OCI-LY1 (cell line): ENCODE measurements around the gene PPP2R2B.

ENCODE experiments used
- H2AFZ ChIP-seq: fragments of 200-600 bp; sonication (generic), shearing (Covaris generic); 2 replicates; pipeline ENCODE4 v1.6.0; 2014; ENCODE audit warnings: antibody characterized with exemption, mild to moderate bottlenecking, low read length
- H3F3A ChIP-seq: fragments of 200-600 bp; sonication (generic), shearing (Covaris generic); 2 replicates; pipeline ENCODE4 v1.6.0; 2014; ENCODE audit warnings: mild to moderate bottlenecking, antibody characterized with exemption, low read length, moderate library complexity; ENCODE audit not compliant: insufficient read depth
- H3K27ac ChIP-seq: fragments of 200-600 bp; sonication (generic); 2 replicates; pipeline ENCODE4 v1.5.1; 2014; ENCODE audit warnings: low read length, mixed run types, mild to moderate bottlenecking, low read depth; ENCODE audit not compliant: poor library complexity, severe bottlenecking
- H3K27me3 ChIP-seq: fragments of 200-600 bp; sonication (generic); 2 replicates; pipeline ENCODE4 v1.6.0; 2014; ENCODE audit warnings: antibody characterized with exemption, mild to moderate bottlenecking, low read length, moderate library complexity; ENCODE audit not compliant: insufficient read depth
- H3K36me3 ChIP-seq: fragments of 200-600 bp; sonication (generic); 2 replicates; pipeline ENCODE4 v1.6.1; 2014; ENCODE audit warnings: mild to moderate bottlenecking, antibody characterized with exemption, low read length, moderate library complexity, mixed read lengths; ENCODE audit not compliant: insufficient read depth
- H3K4me1 ChIP-seq: fragments of 200-600 bp; sonication (generic); 2 replicates; pipeline ENCODE4 v1.5.1; 2014; ENCODE audit warnings: mild to moderate bottlenecking, low read length, moderate library complexity; ENCODE audit not compliant: insufficient read depth, severe bottlenecking
- H3K4me2 ChIP-seq: fragments of 200-600 bp; sonication (generic), shearing (Covaris generic); 2 replicates; pipeline ENCODE4 v1.6.1; 2014; ENCODE audit warnings: low read length
- H3K4me3 ChIP-seq: fragments of 200-600 bp; sonication (generic); 2 replicates; pipeline ENCODE4 v1.5.1; 2014; ENCODE audit warnings: low read length, low read depth, mild to moderate bottlenecking, mixed read lengths; ENCODE audit not compliant: poor library complexity, severe bottlenecking
- H3K79me2 ChIP-seq: fragments of 200-600 bp; shearing (Covaris generic); 2 replicates; pipeline ENCODE4 v1.6.1; 2016; ENCODE audit warnings: mixed run types, low read length, mixed read lengths; ENCODE audit not compliant: insufficient read depth
- H3K9ac ChIP-seq: fragments of 200-600 bp; sonication (generic), shearing (Covaris generic); 2 replicates; pipeline ENCODE4 v1.6.1; 2014; ENCODE audit warnings: mild to moderate bottlenecking, low read length, mixed read lengths
- H3K9me2 ChIP-seq: fragments of 200-600 bp; sonication (generic), shearing (Covaris generic); 2 replicates; pipeline ENCODE4 v1.6.1; 2014; ENCODE audit warnings: low read depth, mild to moderate bottlenecking, low read length, mixed read lengths
- H3K9me3 ChIP-seq: fragments of 200-600 bp; shearing (Covaris generic); 2 replicates; pipeline ENCODE4 v1.6.1; 2014; ENCODE audit warnings: low read length, mixed read lengths
- H4K20me1 ChIP-seq: fragments of 200-600 bp; sonication (generic), shearing (Covaris generic); 2 replicates; pipeline ENCODE4 v1.6.0; 2016; ENCODE audit warnings: mild to moderate bottlenecking, low read length; ENCODE audit not compliant: insufficient read depth
- CTCF ChIP-seq: fragments of 200-600 bp; sonication (generic), shearing (Covaris generic); IDR thresholded peaks from 2 replicates; pipeline ENCODE4 v1.5.1; 2017; ENCODE audit warnings: mild to moderate bottlenecking, antibody characterized with exemption, low read length, moderate library complexity, mixed read lengths
- EZH2 ChIP-seq: fragments of 200-600 bp; sonication (generic), shearing (Covaris generic); IDR thresholded peaks from 2 replicates; pipeline ENCODE4 v1.8.0; 2017; ENCODE audit warnings: borderline replicate concordance, mixed run types, mild to moderate bottlenecking, antibody characterized with exemption, low read length, moderate library complexity, mixed read lengths

The PPP2R2B gene

GRCh38 chr5:146852089-146852488 is 26.5 kb downstream of the PPP2R2B start:
- no peak overlapping the region for H3K27ac ChIP-seq
- H4K20me1 ChIP-seq = no peaks in the 10 kb centered on the region
- H3K79me2 ChIP-seq = no peaks in the 10 kb centered on the region
- no peaks in the 10 kb centered on the region for H3F3A ChIP-seq
- no peaks in the 10 kb centered on the region for H3K4me1 ChIP-seq
- no peak overlapping the region for H3K4me2 ChIP-seq
- H3K27me3 ChIP-seq = 0 out of 2 replicates have a peak, but pooled peaks cover 3% of the 10 kb centered on the region
- no peaks in the 10 kb centered on the region for H3K9me2 ChIP-seq
- H3K9ac ChIP-seq = no peak overlapping the region
- no peak overlapping the region for H3K4me3 ChIP-seq
- H3K36me3 ChIP-seq = no peaks in the 10 kb centered on the region
- H2AFZ ChIP-seq = no peak overlapping the region
- TF ChIP-seq EZH2 = no peak
- TF ChIP-seq CTCF = no peak
- H3K9me3 ChIP-seq = no peaks in the 10 kb centered on the region

GRCh38 chr5:146851133-146851532 is 27.4 kb downstream of the PPP2R2B start:
- H3K4me2 ChIP-seq = no peak overlapping the region
- TF ChIP-seq CTCF (no peak), EZH2 (no peak)
- H3K4me1 ChIP-seq = no peaks in the 10 kb centered on the region
- H3K27me3 ChIP-seq = 0 out of 2 replicates have a peak, but pooled peaks cover 3% of the 10 kb centered on the region
- no peaks in the 10 kb centered on the region for H3F3A ChIP-seq
- H4K20me1 ChIP-seq = no peaks in the 10 kb centered on the region
- H3K9ac ChIP-seq = no peak overlapping the region
- H3K36me3 ChIP-seq = no peaks in the 10 kb centered on the region
- no peak overlapping the region for H3K27ac ChIP-seq
- H3K79me2 ChIP-seq = no peaks in the 10 kb centered on the region
- no peak overlapping the region for H2AFZ ChIP-seq
- H3K9me2 ChIP-seq = no peaks in the 10 kb centered on the region
- H3K9me3 ChIP-seq = no peaks in the 10 kb centered on the region
- H3K4me3 ChIP-seq = no peak overlapping the region

- H3K79me2 ChIP-seq = no peaks in the 10 kb centered on the region
- no peaks in the 10 kb centered on the region for H3K36me3 ChIP-seq
- H3K27me3 ChIP-seq = 0 out of 2 replicates have a peak, but pooled peaks cover 3% of the 10 kb centered on the region
- no peak overlapping the region for H3K9ac ChIP-seq
- H3K27ac ChIP-seq = no peak overlapping the region
- H3K4me1 ChIP-seq = no peaks in the 10 kb centered on the region
- no peak overlapping the region for H2AFZ ChIP-seq
- no peak overlapping the region for H3K4me3 ChIP-seq
- no peaks in the 10 kb centered on the region for H3K9me3 ChIP-seq
- no peaks in the 10 kb centered on the region for H3F3A ChIP-seq
- no peak overlapping the region for H3K4me2 ChIP-seq
- no peak for TF ChIP-seq EZH2
- no peak for TF ChIP-seq CTCF
- H3K9me2 ChIP-seq = no peaks in the 10 kb centered on the region
- no peaks in the 10 kb centered on the region for H4K20me1 ChIP-seq
Observed at GRCh38 chr5:146849694-146850303, 28.8 kb downstream of the PPP2R2B start.
